Activated CD4-positive, alpha-beta memory T cell treated with anti-CD3 and anti-CD28 coated beads for 36 hours (primary cell): Measurements from ENCODE around the gene RNF145. TPM values are rescaled to one million over a fixed set of nuclear protein-coding genes. Genes with fewer than 3 reads are reported as not detected.

ENCODE experiments used
- CTCF ChIA-PET: fragments of 350-600 bp; sonication (Branson Sonifier 250); formaldehyde crosslinking; loops from one replicate; lab custom pipeline; 2021; ENCODE audit warnings: antibody characterized with exemption, inconsistent platforms; lab: Charles Lee
- POLR2A ChIA-PET: fragments of 350-600 bp; sonication (Branson Sonifier 250); formaldehyde crosslinking; loops from one replicate; lab custom pipeline; 2021; ENCODE audit warnings: antibody characterized with exemption; lab: Charles Lee
- DNase-seq: peaks from one replicate; pipeline ENCODE4 v3.0.0-alpha.2; 2020
- H3K27ac Mint-ChIP-seq: one replicate; pipeline ENCODE4 v1.8.0; 2021; ENCODE audit warnings: mixed read lengths
- H3K27me3 Mint-ChIP-seq: one replicate; pipeline ENCODE4 v1.8.0; 2021; ENCODE audit warnings: mixed read lengths
- H3K36me3 Mint-ChIP-seq: one replicate; pipeline ENCODE4 v1.8.0; 2021; ENCODE audit warnings: mixed read lengths
- H3K4me1 Mint-ChIP-seq: one replicate; pipeline ENCODE4 v1.8.0; 2021; ENCODE audit warnings: low read depth, mixed read lengths
- H3K4me3 Mint-ChIP-seq: one replicate; pipeline ENCODE4 v1.8.0; 2021; ENCODE audit warnings: mild to moderate bottlenecking, mixed read lengths
- H3K9me3 Mint-ChIP-seq: one replicate; pipeline ENCODE4 v1.8.0; 2021; ENCODE audit warnings: mixed read lengths
- intact Hi-C: fragments of 100-400 bp; cut with micrococcal nuclease; formaldehyde crosslinking; loops from one replicate; pipeline ENCODE4 v1.15.1; 2023
- total RNA-seq, 2 experiments: library from RNA; stranded (reverse); gene quantifications; one replicate each; pipeline ENCODE4 v1.2.3, GENCODE V29; 2021

RNF145 gene
- total RNA-seq, 2 experiments from 2014 or later, result 91.4 to 92.6 TPM

DNA sequence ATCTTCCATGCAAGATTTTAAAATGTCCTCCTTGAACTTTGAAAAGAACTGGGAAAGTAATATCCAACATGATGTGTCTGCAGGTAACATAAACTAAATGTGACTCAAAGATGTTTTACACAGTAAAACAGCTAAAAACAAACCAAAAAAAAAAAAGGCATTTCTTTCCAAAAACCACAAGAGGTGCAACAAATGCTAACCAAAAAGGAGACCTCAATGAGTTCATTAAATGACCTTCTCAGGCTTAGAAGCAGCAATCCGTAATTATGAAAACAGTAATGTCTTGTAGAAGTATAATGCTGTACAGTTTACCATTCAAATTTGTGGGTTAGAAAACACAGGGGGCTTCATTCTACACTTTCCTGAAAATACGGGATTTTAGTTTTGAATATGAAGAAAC, 2.5 kb downstream of the RNF145 start:
- H3K27me3 Mint-ChIP-seq, result no peaks in the 10 kb centered on the region
- H3K4me3 Mint-ChIP-seq, result peak overlapping the region; percentile 99
- DNase-seq, result no peak
- intact Hi-C loops, result loop anchor here (1.0 to 5.0 kb wide), 7 partner anchors 28 to 1935 kb away; no protein-coding TSS in a partner anchor
- peaks cover 48% of the 10 kb centered on the region for H3K4me1 Mint-ChIP-seq
- CTCF ChIA-PET, result interaction anchor here (1.0 to 3.8 kb wide), 4 partner anchors 20 to 110 kb away, joined by 3 to 34 read pairs (median 4); no protein-coding TSS in a partner anchor
- H3K9me3 Mint-ChIP-seq, result no peaks in the 10 kb centered on the region
- H3K27ac Mint-ChIP-seq, result peak overlapping the region; percentile 100
- H3K36me3 Mint-ChIP-seq, result peaks cover 35% of the 10 kb centered on the region
- POLR2A ChIA-PET, result interaction anchor here (0.6 to 3.4 kb wide), 5 partner anchors 8 to 265 kb away, joined by 4 to 28 read pairs (median 10); no protein-coding TSS in a partner anchor

GRCh38 chr5:159206368-159206767, 3.0 kb downstream of the RNF145 start:
- Mint-ChIP-seq H3K27ac (peak overlapping the region; percentile 100), H3K9me3 (no peaks in the 10 kb centered on the region), H3K4me3 (peak overlapping the region; percentile 99), H3K27me3 (no peaks in the 10 kb centered on the region), H3K36me3 (peaks cover 38% of the 10 kb centered on the region), H3K4me1 (peaks cover 49% of the 10 kb centered on the region)
- DNase-seq, result no peak
- intact Hi-C loops, result loop anchor here (2.0 to 5.0 kb wide), 4 partner anchors 136 to 1934 kb away; no protein-coding TSS in a partner anchor
- CTCF ChIA-PET, result interaction anchor here (1.4 to 3.8 kb wide), 2 partner anchors 19 to 48 kb away, joined by 4 to 34 read pairs; no protein-coding TSS in a partner anchor
- POLR2A ChIA-PET, result interaction anchor here (0.5 to 3.4 kb wide), 5 partner anchors 8 to 913 kb away, joined by 3 to 28 read pairs (median 10); partner anchors contain the start of gene PWWP2A

- H3K4me1 Mint-ChIP-seq, result peaks cover 59% of the 10 kb centered on the region
- no peak overlapping the region for H3K4me3 Mint-ChIP-seq
- ChIA-PET CTCF (interaction anchor here (1.1 kb wide), 1 partner anchor 47 kb away, joined by 3 read pairs; no protein-coding TSS in a partner anchor), POLR2A (interaction anchor here (1.6 kb wide), 1 partner anchor 40 kb away, joined by 5 read pairs; no protein-coding TSS in a partner anchor)
- peaks cover 46% of the 10 kb centered on the region for H3K36me3 Mint-ChIP-seq
- H3K27ac Mint-ChIP-seq, result peak overlapping the region; percentile 31
- H3K27me3 Mint-ChIP-seq, result no peaks in the 10 kb centered on the region
- no peaks in the 10 kb centered on the region for H3K9me3 Mint-ChIP-seq
- intact Hi-C loops, result no loop called here
- DNase-seq, result no peak
These were observed 6.0 kb downstream of the RNF145 start for GRCh38 chr5:159203351-159203750.

DNA sequence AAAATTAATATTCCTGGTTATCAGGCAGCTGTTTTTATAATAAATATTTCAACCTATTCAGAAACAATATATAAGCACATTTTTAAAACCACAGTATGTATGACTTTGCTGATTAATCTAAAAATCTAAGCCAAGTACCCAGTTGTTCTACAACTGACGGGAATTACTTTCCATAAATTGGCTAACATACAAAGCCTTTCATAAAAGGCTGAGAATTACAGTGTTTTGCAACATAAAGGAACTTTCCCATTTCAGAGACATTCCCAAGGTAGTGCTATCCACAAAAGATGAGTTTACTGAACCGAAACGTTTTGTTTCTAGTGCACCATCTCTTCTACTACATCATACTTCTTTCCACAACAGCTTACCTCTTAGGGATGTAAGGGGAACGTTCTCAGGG, 7.2 kb downstream of the RNF145 start:
- no peak for DNase-seq
- H3K27me3 Mint-ChIP-seq, result no peaks in the 10 kb centered on the region
- intact Hi-C loops, result no loop called here
- peaks cover 65% of the 10 kb centered on the region for H3K4me1 Mint-ChIP-seq
- H3K36me3 Mint-ChIP-seq, result peaks cover 41% of the 10 kb centered on the region
- H3K27ac Mint-ChIP-seq, result no peak overlapping the region
- no peaks in the 10 kb centered on the region for H3K9me3 Mint-ChIP-seq
- POLR2A ChIA-PET, result no interaction called here
- CTCF ChIA-PET, result no interaction called here
- H3K4me3 Mint-ChIP-seq, result no peak overlapping the region

GRCh38 chr5:159199780-159200179, 9.6 kb downstream of the RNF145 start:
- Mint-ChIP-seq H3K9me3 (no peaks in the 10 kb centered on the region), H3K27me3 (no peaks in the 10 kb centered on the region), H3K27ac (peak overlapping the region; percentile 15), H3K4me3 (no peak overlapping the region), H3K36me3 (peaks cover 49% of the 10 kb centered on the region), H3K4me1 (peaks cover 76% of the 10 kb centered on the region)
- CTCF ChIA-PET, result interaction anchor here (0.9 kb wide), 1 partner anchor 328 kb away, joined by 3 read pairs; no protein-coding TSS in a partner anchor
- intact Hi-C loops, result no loop called here
- POLR2A ChIA-PET, result interaction anchor here (1.1 kb wide), 1 partner anchor 8 kb away, joined by 3 read pairs; no protein-coding TSS in a partner anchor
- no peak for DNase-seq

GRCh38 chr5:159199225-159199624, 10.1 kb downstream of the RNF145 start:
- CTCF ChIA-PET, result interaction anchor here (0.7 to 0.9 kb wide), 2 partner anchors 8 to 328 kb away, joined by 3 read pairs; no protein-coding TSS in a partner anchor
- Mint-ChIP-seq H3K4me1 (peaks cover 70% of the 10 kb centered on the region), H3K9me3 (no peaks in the 10 kb centered on the region)

DNA sequence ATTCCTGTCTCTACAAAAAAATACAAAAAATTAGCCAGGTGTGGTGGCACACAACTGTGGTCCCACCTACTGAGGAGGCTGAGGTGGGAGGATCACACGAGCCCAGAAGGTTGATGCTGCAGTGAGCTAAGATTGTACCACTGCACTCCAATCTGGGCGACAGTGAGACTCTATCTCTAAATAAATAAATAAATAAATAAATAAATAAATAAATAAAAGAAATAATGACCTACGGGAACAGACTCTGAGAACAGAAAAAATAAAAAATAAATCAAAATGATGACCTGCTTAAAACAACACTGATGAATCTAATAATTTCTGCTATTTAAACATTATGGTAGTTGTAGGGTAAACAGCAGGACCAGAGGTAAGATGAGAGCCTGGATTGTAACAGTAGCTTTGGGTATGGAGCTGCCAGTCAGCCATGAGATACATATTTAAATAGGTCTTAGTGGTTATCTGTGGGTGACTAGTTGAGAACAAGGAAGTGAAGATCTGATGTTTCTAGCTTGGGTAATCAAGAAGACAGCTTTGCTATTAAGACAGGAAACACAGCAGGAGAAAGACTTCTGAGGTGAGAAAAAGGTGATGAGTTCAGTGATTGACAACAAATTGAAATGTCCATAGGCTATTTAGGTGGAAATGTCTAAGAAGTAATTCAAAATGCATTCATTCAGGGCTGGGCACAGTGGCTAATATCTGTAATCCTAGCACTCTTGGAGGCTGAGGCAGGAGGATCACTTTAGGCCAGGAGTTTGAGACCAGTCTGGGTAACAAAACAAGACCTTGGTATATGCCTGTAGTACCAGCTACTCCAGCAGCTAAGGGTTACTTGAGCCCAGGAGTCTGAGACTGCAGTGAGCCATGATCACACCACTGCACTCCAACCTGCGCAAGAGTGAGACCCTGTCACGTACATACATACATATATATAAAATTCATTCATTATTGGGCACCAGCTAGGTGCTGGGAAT, 11.0 kb downstream of the RNF145 start:
- Mint-ChIP-seq H3K27me3 (no peaks in the 10 kb centered on the region), H3K4me1 (peaks cover 63% of the 10 kb centered on the region), H3K27ac (peak overlapping the region; percentile 80), H3K9me3 (no peaks in the 10 kb centered on the region), H3K36me3 (peaks cover 51% of the 10 kb centered on the region), H3K4me3 (no peak overlapping the region)
- ChIA-PET CTCF (interaction anchor here (0.7 to 2.6 kb wide), 4 partner anchors 9 to 119 kb away, joined by 3 to 7 read pairs (median 4); no protein-coding TSS in a partner anchor), POLR2A (interaction anchor here (1.0 to 2.2 kb wide), 2 partner anchors 9 to 34 kb away, joined by 3 to 15 read pairs; no protein-coding TSS in a partner anchor)
- DNase-seq, result no peak
- intact Hi-C loops, result no loop called here

More at GRCh38 chr5:159199225-159199624, 10.1 kb downstream of the RNF145 start:
- POLR2A ChIA-PET, result interaction anchor here (1.1 to 2.2 kb wide), 2 partner anchors 8 kb away, joined by 3 to 15 read pairs; no protein-coding TSS in a partner anchor
- peaks cover 52% of the 10 kb centered on the region for H3K36me3 Mint-ChIP-seq
- no peaks in the 10 kb centered on the region for H3K27me3 Mint-ChIP-seq
- no peak overlapping the region for H3K4me3 Mint-ChIP-seq
- intact Hi-C loops, result no loop called here
- peak overlapping the region; percentile 79 for H3K27ac Mint-ChIP-seq
- DNase-seq, result no peak

GRCh38 chr5:159195775-159196174, 13.6 kb downstream of the RNF145 start:
- DNase-seq, result no peak
- ChIA-PET CTCF (interaction anchor here (2.6 kb wide), 1 partner anchor 121 kb away, joined by 7 read pairs; no protein-coding TSS in a partner anchor), POLR2A (no interaction called here)
- H3K4me3 Mint-ChIP-seq, result no peak overlapping the region
- H3K9me3 Mint-ChIP-seq, result no peaks in the 10 kb centered on the region
- intact Hi-C loops, result no loop called here
- peaks cover 64% of the 10 kb centered on the region for H3K4me1 Mint-ChIP-seq
- H3K36me3 Mint-ChIP-seq, result peaks cover 47% of the 10 kb centered on the region
- no peaks in the 10 kb centered on the region for H3K27me3 Mint-ChIP-seq
- no peak overlapping the region for H3K27ac Mint-ChIP-seq

GRCh38 chr5:159190170-159190569, 19.2 kb downstream of the RNF145 start:
- no peak overlapping the region for H3K27ac Mint-ChIP-seq
- ChIA-PET POLR2A (interaction anchor here (1.0 kb wide), 1 partner anchor 17 kb away, joined by 3 read pairs; no protein-coding TSS in a partner anchor), CTCF (interaction anchor here (2.9 kb wide), 1 partner anchor 34 kb away, joined by 18 read pairs; no protein-coding TSS in a partner anchor)

DNA sequence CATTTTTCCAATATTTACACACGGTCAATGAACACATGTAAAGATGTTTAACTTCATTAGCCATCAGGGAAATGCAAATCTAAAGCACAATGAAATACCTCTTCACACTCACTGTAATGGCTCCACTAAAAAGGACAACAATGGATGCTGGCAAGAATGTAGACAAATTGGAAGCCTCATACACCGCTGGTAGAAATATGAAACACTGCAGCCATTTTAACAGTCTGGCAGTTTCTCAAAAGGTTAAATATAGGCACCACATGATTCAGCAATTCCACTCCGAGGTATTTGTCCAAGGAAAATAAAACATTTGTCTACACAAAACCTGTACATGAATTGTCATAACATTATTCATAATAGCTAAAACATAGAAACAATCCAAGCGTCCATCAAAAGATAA, 20.0 kb downstream of the RNF145 start:
- POLR2A ChIA-PET, result interaction anchor here (0.6 to 1.0 kb wide), 2 partner anchors 10 to 18 kb away, joined by 3 read pairs; no protein-coding TSS in a partner anchor
- no peak overlapping the region for H3K27ac Mint-ChIP-seq
- CTCF ChIA-PET, result interaction anchor here (1.2 kb wide), 1 partner anchor 32 kb away, joined by 3 read pairs; no protein-coding TSS in a partner anchor

More at GRCh38 chr5:159190170-159190569, 19.2 kb downstream of the RNF145 start:
- intact Hi-C loops, result no loop called here
- no peak for DNase-seq
- Mint-ChIP-seq H3K27me3 (no peaks in the 10 kb centered on the region), H3K4me1 (peaks cover 50% of the 10 kb centered on the region), H3K9me3 (no peaks in the 10 kb centered on the region), H3K36me3 (peaks cover 37% of the 10 kb centered on the region), H3K4me3 (no peak overlapping the region)

DNA sequence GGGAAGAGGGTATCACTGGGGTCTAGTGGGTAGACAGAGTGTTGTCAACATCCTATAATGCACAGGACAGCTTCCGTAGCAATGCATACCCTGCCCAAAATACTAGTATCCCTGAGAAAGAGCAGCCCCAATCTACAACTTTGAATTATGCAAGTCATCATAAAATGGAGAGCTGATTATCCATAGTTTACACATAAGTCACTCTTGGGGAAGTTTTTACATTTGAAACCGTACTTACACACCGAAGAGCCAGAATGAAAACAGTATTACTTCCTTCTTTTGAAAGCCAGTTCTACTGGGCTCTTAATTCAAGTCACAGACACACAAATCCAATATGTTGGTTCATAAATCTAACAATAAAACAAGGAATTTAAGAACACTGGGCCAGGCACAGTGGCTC, 21.6 kb downstream of the RNF145 start:
- POLR2A ChIA-PET, result no interaction called here

More for the DNA sequence above, 20.0 kb downstream of the RNF145 start:
- no peaks in the 10 kb centered on the region for H3K27me3 Mint-ChIP-seq
- no peak for DNase-seq
- H3K4me1 Mint-ChIP-seq, result peaks cover 53% of the 10 kb centered on the region
- H3K36me3 Mint-ChIP-seq, result peaks cover 32% of the 10 kb centered on the region
- intact Hi-C loops, result no loop called here
- H3K9me3 Mint-ChIP-seq, result no peaks in the 10 kb centered on the region
- H3K4me3 Mint-ChIP-seq, result no peak overlapping the region

More for the DNA sequence above, 21.6 kb downstream of the RNF145 start:
- Mint-ChIP-seq H3K36me3 (peaks cover 30% of the 10 kb centered on the region), H3K27me3 (no peaks in the 10 kb centered on the region), H3K9me3 (no peaks in the 10 kb centered on the region), H3K4me3 (no peak overlapping the region), H3K4me1 (peaks cover 60% of the 10 kb centered on the region), H3K27ac (peak overlapping the region; percentile 19)
- intact Hi-C loops, result no loop called here
- DNase-seq, result no peak
- CTCF ChIA-PET, result interaction anchor here (1.8 kb wide), 1 partner anchor 19 kb away, joined by 4 read pairs; no protein-coding TSS in a partner anchor
